ENCODE measurements around the gene ZSCAN26.

The ZSCAN26 gene

GRCh38 chr6:28323813-28324424 is 57.0 kb downstream of the ZSCAN26 start:
- DNase-seq = no peak

DNA sequence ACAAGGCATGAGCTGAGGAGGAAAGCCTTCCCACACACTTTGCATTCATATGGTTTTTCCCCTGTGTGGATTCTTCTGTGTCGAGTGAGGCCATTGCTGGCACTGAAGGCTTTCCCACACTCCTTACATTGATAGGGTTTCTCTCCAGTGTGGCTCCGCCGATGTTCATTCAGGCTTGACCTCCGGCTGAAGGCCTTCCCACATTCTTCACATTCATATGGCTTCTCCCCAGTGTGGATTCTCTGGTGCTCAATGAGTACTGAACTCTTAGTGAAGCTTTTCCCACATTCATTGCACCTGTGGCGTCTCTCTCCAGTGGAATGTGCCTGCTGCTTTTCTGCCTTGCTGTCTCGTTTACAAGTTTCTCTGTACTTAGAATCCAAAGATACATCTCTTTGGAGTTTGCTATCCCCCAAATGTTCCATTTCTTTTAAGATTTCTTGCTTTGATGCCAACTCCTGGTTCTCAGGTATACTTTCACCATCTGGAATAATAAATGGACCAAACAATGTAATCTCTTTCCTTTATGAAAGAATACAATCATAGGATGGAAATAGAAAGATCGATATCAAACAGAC is 59.5 kb downstream of the ZSCAN26 start:
- no peak for DNase-seq

Data from CD4-positive, alpha-beta T cell treated with Interleukin-17A for 4 hours (primary cell).